IPS-18a (cell line): Measurements from ENCODE around the gene KRTAP25-1.

Source experiments
- H3K27ac ChIP-seq: one replicate; pipeline ENCODE4 v1.5.1; 2013; ENCODE audit warnings: low read length
- H3K27me3 ChIP-seq: one replicate; pipeline ENCODE4 v1.6.1; 2013; ENCODE audit warnings: mild to moderate bottlenecking, low read length; ENCODE audit not compliant: control insufficient read depth, insufficient read depth
- H3K36me3 ChIP-seq: one replicate; pipeline ENCODE4 v1.6.1; 2013; ENCODE audit warnings: low read depth, low read length; ENCODE audit not compliant: control insufficient read depth
- H3K4me1 ChIP-seq: one replicate; pipeline ENCODE4 v1.6.1; 2013; ENCODE audit warnings: low read depth, low read length; ENCODE audit not compliant: control insufficient read depth
- H3K4me3 ChIP-seq: one replicate; pipeline ENCODE4 v1.5.1; 2013; ENCODE audit warnings: low read length
- H3K9ac ChIP-seq: one replicate; pipeline ENCODE4 v1.6.1; 2013; ENCODE audit warnings: mild to moderate bottlenecking, low read length, moderate library complexity
- H3K9me3 ChIP-seq: one replicate; pipeline ENCODE4 v1.6.1; 2013; ENCODE audit warnings: low read depth, low read length; ENCODE audit not compliant: control insufficient read depth

The KRTAP25-1 gene

GRCh38 chr21:30305136-30305535 lies 15.8 kb upstream of the KRTAP25-1 start:
- no peak overlapping the region for H3K27ac ChIP-seq
- H3K36me3 ChIP-seq, result no peaks in the 10 kb centered on the region
- H3K27me3 ChIP-seq, result no peaks in the 10 kb centered on the region
- no peaks in the 10 kb centered on the region for H3K4me1 ChIP-seq
- H3K4me3 ChIP-seq, result no peak overlapping the region
- no peak overlapping the region for H3K9ac ChIP-seq
- H3K9me3 ChIP-seq, result no peaks in the 10 kb centered on the region

- Histone ChIP-seq H3K36me3 (no peaks in the 10 kb centered on the region), H3K4me3 (no peak within 1 kb of the TSS), H3K27ac (no peak within 1 kb of the TSS), H3K9ac (no peak within 1 kb of the TSS), H3K9me3 (no peaks in the 10 kb centered on the region), H3K27me3 (no peaks in the 10 kb centered on the region), H3K4me1 (no peaks in the 10 kb centered on the region)
Measured at GRCh38 chr21:30282850-30283249, 6.5 kb downstream of the KRTAP25-1 start, which contains the start of gene KRTAP24-1. TSS of gene KRTAP24-1 (minus strand) at chr21:30282950. CDS start at chr21:30282932, 18 bp downstream.

DNA sequence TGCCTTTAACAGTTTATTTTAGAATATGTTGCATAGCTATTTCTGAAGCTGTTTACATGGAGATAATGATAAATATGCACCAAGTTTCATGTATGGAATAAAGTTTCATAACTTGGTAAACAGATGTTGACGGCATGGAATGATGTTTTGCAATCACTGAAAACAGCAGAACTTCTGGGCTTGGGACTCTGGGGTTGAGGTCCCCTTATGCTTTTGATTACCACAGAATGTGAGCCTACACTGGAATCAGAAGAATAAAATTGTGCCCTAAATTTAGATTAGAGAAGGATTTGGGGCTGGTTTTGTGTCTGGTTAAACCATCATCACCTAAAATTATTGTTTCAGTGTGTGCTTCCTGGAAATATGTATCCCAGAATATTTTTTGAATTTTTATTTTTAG lies 17.7 kb downstream of the KRTAP25-1 start:
- Histone ChIP-seq H3K4me1 (no peaks in the 10 kb centered on the region), H3K9me3 (no peaks in the 10 kb centered on the region), H3K36me3 (no peaks in the 10 kb centered on the region), H3K4me3 (no peak overlapping the region), H3K27me3 (no peaks in the 10 kb centered on the region), H3K9ac (no peak overlapping the region), H3K27ac (no peak overlapping the region)

- no peaks in the 10 kb centered on the region for H3K4me1 ChIP-seq
- no peaks in the 10 kb centered on the region for H3K27me3 ChIP-seq
- no peak overlapping the region for H3K4me3 ChIP-seq
- no peaks in the 10 kb centered on the region for H3K36me3 ChIP-seq
- no peak overlapping the region for H3K27ac ChIP-seq
- no peak overlapping the region for H3K9ac ChIP-seq
- no peaks in the 10 kb centered on the region for H3K9me3 ChIP-seq
Measured at GRCh38 chr21:30271156-30271555, 18.2 kb downstream of the KRTAP25-1 start.

DNA sequence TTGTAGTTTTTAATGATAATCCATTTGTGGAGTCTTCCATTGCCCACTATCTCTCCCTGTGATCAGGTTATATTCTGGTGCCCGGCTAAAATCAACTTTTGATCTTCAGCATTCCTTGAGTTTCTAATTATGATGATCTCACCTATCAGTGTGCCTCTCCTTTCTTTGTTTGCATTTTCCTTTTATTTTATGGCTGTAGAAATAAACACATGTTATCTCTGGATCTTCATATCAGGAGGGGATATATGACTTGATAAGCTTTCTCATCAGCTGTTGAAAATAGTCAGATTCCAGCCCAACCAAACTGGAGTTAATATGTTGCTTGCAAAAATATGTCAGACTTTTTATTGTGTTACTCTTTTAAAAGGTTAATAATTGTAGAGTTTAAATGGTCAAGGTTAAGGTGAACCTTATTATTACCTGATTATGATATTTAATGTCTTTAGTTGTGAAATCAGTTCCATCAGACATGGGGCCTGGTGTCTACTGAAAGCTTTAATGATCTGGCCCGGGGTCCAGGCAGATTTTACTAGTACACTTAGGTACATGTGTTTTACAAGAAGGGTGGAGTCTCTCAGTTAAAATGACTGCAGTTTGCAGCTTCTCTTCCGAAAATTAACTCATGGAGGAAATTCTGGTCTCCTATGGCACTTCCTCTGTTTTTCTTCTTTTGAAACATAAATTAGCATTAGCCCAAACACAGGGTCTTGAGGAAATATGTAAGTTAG lies 19.3 kb downstream of the KRTAP25-1 start:
- no peak overlapping the region for H3K4me3 ChIP-seq

DNA sequence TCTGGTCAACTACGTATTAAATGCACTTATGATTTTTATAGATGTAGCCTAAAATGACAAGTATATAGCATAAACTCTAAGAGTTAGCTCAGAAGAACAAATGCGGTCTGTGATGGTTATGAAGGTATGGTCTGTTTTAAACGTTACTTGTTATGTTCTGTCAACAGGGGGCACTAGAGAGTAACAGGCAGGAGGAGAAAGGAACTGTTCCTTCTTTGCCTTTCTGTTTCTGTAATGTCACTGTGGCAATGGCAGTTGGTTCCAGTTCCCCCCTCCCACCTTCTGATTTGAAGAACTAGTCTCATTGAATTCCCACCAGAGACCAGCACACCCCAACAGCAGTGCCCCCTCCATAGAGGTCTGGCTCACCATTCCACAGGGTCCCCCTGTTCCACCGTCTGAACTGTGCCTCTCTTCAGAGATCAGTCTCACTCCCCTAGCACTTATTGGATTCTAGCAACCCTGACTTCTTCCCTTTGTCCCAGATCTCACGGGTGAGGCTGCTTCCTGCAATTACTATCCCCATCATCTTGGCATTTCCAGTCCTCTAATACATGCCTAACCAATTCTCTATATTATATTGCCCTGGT lies 20.6 kb downstream of the KRTAP25-1 start:
- Histone ChIP-seq H3K9me3 (no peaks in the 10 kb centered on the region), H3K4me1 (no peaks in the 10 kb centered on the region)

More for the DNA sequence above, 19.3 kb downstream of the KRTAP25-1 start:
- Histone ChIP-seq H3K4me1 (no peaks in the 10 kb centered on the region), H3K27me3 (no peaks in the 10 kb centered on the region), H3K9me3 (no peaks in the 10 kb centered on the region), H3K27ac (no peak overlapping the region), H3K9ac (no peak overlapping the region), H3K36me3 (no peaks in the 10 kb centered on the region)

DNA sequence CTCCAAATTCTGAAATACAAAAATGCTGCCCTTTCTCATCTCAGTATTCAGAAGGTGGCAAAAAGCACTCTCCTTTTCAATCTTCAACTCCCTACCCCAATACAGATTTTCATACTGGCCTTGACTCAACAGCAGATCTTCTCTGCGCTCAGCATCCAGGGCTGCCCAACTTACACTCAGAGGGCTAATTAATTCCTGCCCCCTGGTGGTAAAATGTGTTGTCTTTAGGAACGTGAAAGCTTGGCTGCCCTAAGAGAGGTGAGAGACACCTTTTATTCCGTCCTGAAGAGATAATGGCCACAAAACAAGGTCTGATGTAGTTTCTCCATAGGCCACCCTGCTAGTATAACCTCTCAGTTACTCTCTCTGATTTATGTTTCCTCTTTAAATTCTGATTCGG lies 31.5 kb downstream of the KRTAP25-1 start:
- no peak overlapping the region for H3K9ac ChIP-seq
- H3K4me3 ChIP-seq, result no peak overlapping the region
- no peaks in the 10 kb centered on the region for H3K27me3 ChIP-seq
- H3K9me3 ChIP-seq, result no peaks in the 10 kb centered on the region
- no peaks in the 10 kb centered on the region for H3K36me3 ChIP-seq
- no peaks in the 10 kb centered on the region for H3K4me1 ChIP-seq
- H3K27ac ChIP-seq, result no peak overlapping the region

More for the DNA sequence above, 20.6 kb downstream of the KRTAP25-1 start:
- no peaks in the 10 kb centered on the region for H3K27me3 ChIP-seq
- H3K27ac ChIP-seq, result no peak overlapping the region
- H3K9ac ChIP-seq, result no peak overlapping the region
- H3K36me3 ChIP-seq, result no peaks in the 10 kb centered on the region
- H3K4me3 ChIP-seq, result no peak overlapping the region

DNA sequence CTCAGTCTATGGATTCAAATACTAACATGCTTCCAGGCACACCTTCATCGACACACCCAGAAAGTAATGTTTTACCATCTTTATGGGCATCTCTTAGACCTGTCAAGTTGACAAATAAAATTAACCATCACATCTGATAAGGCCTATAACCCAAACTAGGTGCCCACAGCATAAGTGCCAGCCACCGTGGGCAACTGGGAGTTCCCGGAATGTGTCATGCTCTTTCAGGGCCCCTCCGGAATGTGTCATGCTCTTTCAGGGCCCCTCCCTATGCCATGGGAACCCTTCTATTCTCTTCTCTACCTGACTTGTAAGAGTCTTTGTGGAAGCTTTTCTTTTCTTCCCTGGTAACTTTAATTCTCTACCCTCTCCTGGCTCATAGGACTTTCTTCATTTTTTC lies 33.2 kb downstream of the KRTAP25-1 start:
- Histone ChIP-seq H3K36me3 (no peaks in the 10 kb centered on the region), H3K9ac (no peak overlapping the region), H3K4me3 (no peak overlapping the region), H3K9me3 (no peaks in the 10 kb centered on the region), H3K27me3 (no peaks in the 10 kb centered on the region), H3K27ac (no peak overlapping the region), H3K4me1 (no peaks in the 10 kb centered on the region)

DNA sequence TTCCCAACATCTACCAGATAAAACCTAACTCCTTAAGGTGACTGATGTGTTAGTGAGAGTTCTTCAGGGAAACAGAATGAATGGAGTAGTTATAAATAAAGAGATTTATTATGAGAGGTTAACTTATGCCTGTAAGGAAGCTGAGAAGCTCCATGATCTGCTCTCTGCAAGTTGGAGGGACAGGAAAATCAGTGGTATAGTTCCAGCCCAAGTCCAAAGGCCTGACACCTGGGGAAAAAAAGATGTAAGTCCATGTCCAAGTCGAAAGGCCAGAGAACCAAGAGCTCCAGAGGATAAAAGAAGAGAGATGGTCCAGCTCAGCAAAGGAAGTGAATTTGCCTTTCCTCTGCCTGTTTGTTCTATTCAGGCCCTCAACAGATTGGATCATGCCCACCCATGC lies 33.6 kb downstream of the KRTAP25-1 start:
- no peak overlapping the region for H3K27ac ChIP-seq
- H3K27me3 ChIP-seq, result no peaks in the 10 kb centered on the region
- no peaks in the 10 kb centered on the region for H3K9me3 ChIP-seq
- H3K36me3 ChIP-seq, result no peaks in the 10 kb centered on the region
- H3K4me1 ChIP-seq, result no peaks in the 10 kb centered on the region
- H3K4me3 ChIP-seq, result no peak overlapping the region
- no peak overlapping the region for H3K9ac ChIP-seq

- no peak overlapping the region for H3K4me3 ChIP-seq
Measured at GRCh38 chr21:30251781-30252180, 37.5 kb downstream of the KRTAP25-1 start.

GRCh38 chr21:30249936-30250335 lies 39.4 kb downstream of the KRTAP25-1 start:
- H3K4me3 ChIP-seq, result no peak overlapping the region
- no peaks in the 10 kb centered on the region for H3K36me3 ChIP-seq
- no peaks in the 10 kb centered on the region for H3K27me3 ChIP-seq
- H3K4me1 ChIP-seq, result no peaks in the 10 kb centered on the region
- H3K27ac ChIP-seq, result no peak overlapping the region
- no peak overlapping the region for H3K9ac ChIP-seq
- no peaks in the 10 kb centered on the region for H3K9me3 ChIP-seq

More at GRCh38 chr21:30251781-30252180, 37.5 kb downstream of the KRTAP25-1 start:
- no peak overlapping the region for H3K9ac ChIP-seq
- no peaks in the 10 kb centered on the region for H3K4me1 ChIP-seq
- H3K27me3 ChIP-seq, result no peaks in the 10 kb centered on the region
- H3K36me3 ChIP-seq, result no peaks in the 10 kb centered on the region
- H3K9me3 ChIP-seq, result no peaks in the 10 kb centered on the region
- no peak overlapping the region for H3K27ac ChIP-seq

- no peak overlapping the region for H3K4me3 ChIP-seq
- H3K27me3 ChIP-seq, result no peaks in the 10 kb centered on the region
- H3K9me3 ChIP-seq, result no peaks in the 10 kb centered on the region
- no peaks in the 10 kb centered on the region for H3K36me3 ChIP-seq
- H3K9ac ChIP-seq, result no peak overlapping the region
- no peak overlapping the region for H3K27ac ChIP-seq
- no peaks in the 10 kb centered on the region for H3K4me1 ChIP-seq
Measured at GRCh38 chr21:30248844-30249243, 40.5 kb downstream of the KRTAP25-1 start.
